HG03039 (cell line): Measurements from ENCODE around the gene DEFB108B.
"Not testable (repeated sequence)": the region's sequence is repeated elsewhere in the genome, so short reads cannot be mapped to it uniquely, and the experiment has no call there.

Source experiments
- ATAC-seq: cut with Tn5 transposase; IDR thresholded peaks from one replicate; pipeline ENCODE4 v1.9.1; 2021; ENCODE audit warnings: mild to moderate bottlenecking, moderate library complexity; ENCODE audit not compliant: unreplicated experiment

Gene DEFB108B

DNA sequence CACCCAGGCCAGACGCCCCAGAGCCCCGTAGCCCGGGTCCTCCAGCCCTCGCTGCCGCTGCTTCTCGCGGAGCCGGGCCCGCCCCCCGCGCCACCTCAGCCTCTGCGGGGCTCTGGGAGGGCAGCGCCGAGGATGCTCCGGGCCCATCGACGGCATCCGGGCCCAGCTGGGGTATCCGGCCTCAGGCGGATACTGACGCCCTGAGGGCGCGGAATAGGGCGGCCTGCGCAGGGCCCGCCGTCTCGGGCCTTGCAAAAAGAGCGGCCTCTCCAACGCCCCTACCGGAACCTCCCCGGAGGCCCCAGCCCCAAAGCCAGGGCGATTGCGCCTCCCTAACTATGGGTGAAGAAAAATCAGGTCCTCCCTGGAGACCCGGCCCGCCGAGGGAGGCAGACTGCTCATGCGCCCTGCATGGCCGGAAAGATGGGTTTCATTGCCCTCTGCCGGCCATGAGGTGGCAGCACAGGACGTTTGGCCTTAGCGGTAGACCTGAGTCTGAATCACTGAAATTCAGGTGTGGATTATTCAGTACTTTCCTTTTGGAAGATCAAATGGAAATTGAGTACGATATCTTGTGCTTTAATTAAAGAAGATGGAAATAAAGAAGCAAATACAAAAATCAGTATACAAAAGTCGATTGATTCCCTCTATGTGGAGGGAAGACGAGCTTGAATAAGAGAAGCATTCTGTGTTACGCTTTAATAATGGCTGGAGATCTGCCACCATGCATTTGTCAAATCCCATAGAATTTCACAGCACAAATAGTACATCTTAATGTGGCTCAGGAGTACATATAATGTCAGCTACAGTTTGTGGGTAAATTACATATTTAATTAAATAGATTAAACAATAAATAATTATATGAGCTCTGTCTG, 19.3 kb upstream of the DEFB108B start:
- not testable (repeated sequence) for ATAC-seq

- not testable (repeated sequence) for ATAC-seq
These were observed 11.5 kb upstream of the DEFB108B start for GRCh38 chr11:71821539-71821938.

- not testable (repeated sequence) for ATAC-seq
These were observed 3.8 kb upstream of the DEFB108B start for GRCh38 chr11:71829247-71829646.

DNA sequence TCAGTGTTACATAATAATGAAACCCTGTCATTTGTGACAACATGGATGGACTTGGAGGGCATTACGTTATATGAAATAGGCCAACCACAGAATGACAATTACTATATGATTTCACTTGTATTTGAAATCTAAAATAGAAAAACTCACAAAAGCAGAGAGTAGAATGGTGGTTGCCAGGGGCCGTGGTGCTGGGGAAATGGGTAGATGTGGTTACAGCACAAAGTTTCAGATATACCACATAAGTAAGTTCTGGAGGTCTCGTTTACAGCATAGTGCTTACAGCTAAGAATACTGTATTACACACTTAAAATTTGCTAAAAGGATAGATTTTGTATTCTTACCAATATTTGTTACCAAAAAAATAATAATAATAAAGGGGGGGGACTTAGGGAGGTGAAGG, 3.3 kb upstream of the DEFB108B start:
- ATAC-seq, result not testable (repeated sequence)

- not testable (repeated sequence) for ATAC-seq
These were observed 9.7 kb downstream of the DEFB108B start for GRCh38 chr11:71842720-71843119.

GRCh38 chr11:71843355-71843754, 10.4 kb downstream of the DEFB108B start:
- not testable (repeated sequence) for ATAC-seq

GRCh38 chr11:71843858-71844257, 10.9 kb downstream of the DEFB108B start:
- ATAC-seq, result no peak

DNA sequence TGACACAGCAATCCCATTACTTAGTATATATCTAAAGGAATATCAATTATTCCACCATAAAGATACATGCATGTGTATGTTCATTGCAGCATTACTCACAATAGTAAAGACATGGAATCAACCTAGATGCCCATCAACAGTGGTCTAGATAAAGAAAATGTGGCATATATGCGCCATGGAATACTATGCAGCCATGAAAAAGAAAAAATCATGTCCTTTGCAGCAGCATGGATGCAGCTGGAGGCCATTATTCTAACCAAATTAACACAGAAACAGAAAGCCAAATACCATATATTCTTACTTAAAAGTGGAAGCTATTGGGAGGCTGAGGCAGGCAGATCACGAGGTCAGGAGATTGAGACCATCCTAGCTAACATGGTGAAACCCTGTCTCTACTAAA, 20.9 kb downstream of the DEFB108B start:
- ATAC-seq, result not testable (repeated sequence)

- ATAC-seq, result not testable (repeated sequence)
These were observed 22.9 kb downstream of the DEFB108B start for GRCh38 chr11:71855880-71856279.

- ATAC-seq, result not testable (repeated sequence)
These were observed 27.8 kb downstream of the DEFB108B start for GRCh38 chr11:71860835-71861234.

DNA sequence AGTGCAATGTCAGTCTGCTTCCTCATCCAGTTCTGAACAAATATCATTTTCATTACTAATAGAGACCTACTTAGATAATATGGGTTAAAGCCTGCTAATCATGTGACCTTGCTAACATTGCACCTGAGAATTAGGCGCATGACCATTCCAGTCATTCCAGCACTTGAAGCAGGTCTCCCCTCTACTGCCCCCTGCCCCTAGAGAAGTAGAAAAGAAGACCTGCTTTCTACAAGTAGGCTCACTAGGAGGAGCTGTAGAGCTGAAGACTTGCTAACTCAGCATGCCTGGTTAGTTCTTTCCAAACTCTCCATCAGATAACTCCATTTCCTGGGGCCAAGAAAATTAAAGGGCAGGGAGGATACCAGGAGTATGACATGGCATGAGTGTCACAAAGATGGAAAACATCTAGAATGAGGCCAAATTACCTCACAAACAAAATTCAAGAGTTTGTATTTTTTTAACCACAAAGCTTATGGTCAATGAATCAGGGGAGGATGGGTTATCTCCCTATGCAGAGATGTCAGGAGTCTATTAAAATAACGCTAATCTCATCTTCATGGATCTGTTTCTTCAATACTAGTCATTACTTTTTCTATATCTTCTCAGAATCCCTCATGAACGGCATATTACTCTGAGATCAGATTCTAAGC, 31.1 kb downstream of the DEFB108B start:
- ATAC-seq, result not testable (repeated sequence)

- ATAC-seq, result not testable (repeated sequence)
These were observed 34.2 kb downstream of the DEFB108B start for GRCh38 chr11:71867209-71867608.

DNA sequence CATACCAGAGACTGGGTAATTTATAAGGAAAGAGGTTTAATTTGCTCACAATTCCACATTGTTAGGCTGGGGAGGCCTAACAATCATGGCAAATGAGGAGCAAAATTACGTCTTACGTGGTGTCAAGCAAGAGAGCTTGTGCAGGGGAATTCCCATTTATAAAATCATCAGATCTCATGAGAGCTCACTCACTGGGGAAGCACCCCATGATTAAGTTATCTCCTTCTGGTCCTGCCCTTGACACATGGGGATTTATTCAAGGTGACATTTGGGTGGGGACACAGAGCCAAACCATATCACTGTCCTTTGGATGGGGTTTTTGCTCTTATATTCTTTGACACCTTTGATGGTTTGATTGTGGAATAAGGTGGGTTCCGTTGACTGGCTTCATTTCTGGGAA, 36.9 kb downstream of the DEFB108B start:
- not testable (repeated sequence) for ATAC-seq

- ATAC-seq, result not testable (repeated sequence)
These were observed 37.7 kb downstream of the DEFB108B start for GRCh38 chr11:71870661-71871060.

GRCh38 chr11:71876262-71876661, 43.3 kb downstream of the DEFB108B start:
- ATAC-seq, result not testable (repeated sequence)

- not testable (repeated sequence) for ATAC-seq
These were observed 45.1 kb downstream of the DEFB108B start, which contains the start of gene DEFB131B for GRCh38 chr11:71878059-71878458. Gene DEFB131B (plus strand): TSS chr11:71878453. CDS start chr11:71878453, 0 bp downstream.

DNA sequence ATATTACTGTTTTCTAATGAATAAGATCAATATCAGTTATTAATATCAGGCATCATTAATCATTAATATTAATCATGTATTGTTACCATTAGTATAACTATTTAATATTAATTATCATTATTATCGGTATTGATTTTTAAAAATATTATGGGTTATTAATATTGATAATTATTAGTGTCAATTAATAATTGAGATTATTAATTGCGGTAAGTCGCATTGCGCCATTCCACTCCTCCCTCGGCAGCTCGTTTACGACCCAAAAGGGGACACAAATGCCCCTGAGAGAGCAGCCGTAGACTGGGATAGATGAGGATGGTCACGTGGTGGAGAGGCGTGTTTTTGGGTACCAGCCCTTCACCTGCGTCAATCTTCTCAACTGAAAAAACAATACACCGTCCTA, 52.8 kb downstream of the DEFB108B start:
- ATAC-seq, result not testable (repeated sequence)
